K562 (cell line): ENCODE measurements around the gene CCL2. TPM values are rescaled to one million over a fixed set of nuclear protein-coding genes. Genes with fewer than 3 reads are reported as not detected.

Experiments used
- ATAC-seq: fragments of 200-7000 bp; cut with Tn5 transposase; 3 replicates; pipeline ENCODE4 v1.9.1; 2020; ENCODE audit warnings: moderate library complexity
- BruUV-seq: library from RNA; stranded (reverse); fragments of 400-500 nt; replicated peaks from 2 replicates; lab custom pipeline; 2021; lab: Mats Ljungman, UMichigan
- CTCF ChIA-PET: fragments of 300-600 bp; formaldehyde crosslinking; extraction: SDS; loops from one replicate; lab custom pipeline; 2021; ENCODE audit warnings: low intra/inter-chr PET ratio; lab: Yijun Ruan, JAX
- POLR2A ChIA-PET: fragments of 300-600, 350-650 bp; sonication (Branson Sonifier 250); formaldehyde crosslinking; extraction: SDS; loops from one replicate; lab custom pipeline; 2021; ENCODE audit warnings: antibody characterized with exemption, inconsistent platforms; lab: Yijun Ruan, JAX
- DNase-seq, 4 experiments: peaks; one replicate each; pipeline versions ENCODE4 v3.0.0 to v3.0.0-alpha.2; 2011 to 2018; ENCODE audit warnings: low spot score in 3 of 4, mixed read lengths in 3 of 4; ENCODE audit errors: extremely low read depth in 1 of 4
- FAIRE-seq: peaks from 2 replicates; lab custom pipeline; 2011; peaks lifted over from hg19 to GRCh38; lab: Jason Lieb, UNC
- H2AFZ ChIP-seq: 2 replicates; pipeline ENCODE4 v1.6.0; 2011; ENCODE audit warnings: low read depth, low read length, control low read depth, inconsistent platforms
- H3K27ac ChIP-seq: fragments of 200-600 bp; 3 replicates; pipeline ENCODE4 v1.8.0; 2011; ENCODE audit warnings: low read depth, mild to moderate bottlenecking, control low read depth, inconsistent platforms, low read length, moderate library complexity, mixed read lengths; ENCODE audit errors: extremely low read depth
- H3K27me3 ChIP-seq, 2 experiments: fragments of 300-600 bp in 1 of 2; 2 replicates in 1 of 2; 3 replicates in 1 of 2; pipeline versions ENCODE4 v1.6.0 to v1.8.0; 2011; ENCODE audit warnings: inconsistent platforms in 2 of 2, low read length in 2 of 2, mild to moderate bottlenecking in 1 of 2, mixed read lengths in 1 of 2, moderate library complexity in 1 of 2; ENCODE audit not compliant: control insufficient read depth in 2 of 2, insufficient read depth in 2 of 2
- H3K36me3 ChIP-seq: fragments of 300-600 bp; 3 replicates; pipeline ENCODE4 v1.8.0; 2011; ENCODE audit warnings: mild to moderate bottlenecking, low read length, inconsistent platforms; ENCODE audit not compliant: control insufficient read depth, insufficient read depth
- H3K4me1 ChIP-seq, 2 experiments: fragments of 200-600 bp in 1 of 2; replicated peaks in 1 of 2; 2 replicates in 1 of 2; 3 replicates in 1 of 2; pipeline versions ENCODE4 v1.5.1 to v1.8.0; 2011; ENCODE audit warnings: inconsistent platforms in 2 of 2, low read length in 2 of 2, mild to moderate bottlenecking in 1 of 2, mixed read lengths in 1 of 2, moderate library complexity in 1 of 2; ENCODE audit not compliant: control insufficient read depth in 2 of 2, insufficient read depth in 2 of 2
- H3K4me2 ChIP-seq: 2 replicates; pipeline ENCODE4 v1.6.1; 2011; ENCODE audit warnings: low read length, control low read depth, inconsistent platforms, mixed read lengths; ENCODE audit not compliant: insufficient read depth
- H3K4me3 ChIP-seq: fragments of 200-600 bp; sonication (generic), shearing (Covaris generic); 2 replicates; pipeline ENCODE4 v1.5.1; 2016; ENCODE audit warnings: control low read depth, inconsistent platforms
- H3K79me2 ChIP-seq: fragments of 200-600 bp; 3 replicates; pipeline ENCODE4 v1.8.0; 2011; ENCODE audit warnings: low read length, inconsistent platforms; ENCODE audit not compliant: control insufficient read depth, insufficient read depth
- H3K9ac ChIP-seq, 2 experiments: 2 replicates each; pipeline versions ENCODE4 v1.6.0 to v1.6.1; 2011; ENCODE audit warnings: low read depth in 2 of 2, low read length in 2 of 2, control low read depth in 1 of 2, inconsistent platforms in 1 of 2, mild to moderate bottlenecking in 1 of 2, mixed read lengths in 1 of 2; ENCODE audit not compliant: insufficient read depth in 1 of 2
- H3K9me1 ChIP-seq: one replicate; pipeline ENCODE4 v1.6.0; 2011; ENCODE audit warnings: inconsistent platforms, mild to moderate bottlenecking, low read length, moderate library complexity; ENCODE audit not compliant: control insufficient read depth, insufficient read depth
- H3K9me3 ChIP-seq: replicated peaks from 2 replicates; pipeline ENCODE4 v1.5.1; 2011; ENCODE audit warnings: low read depth, low read length, inconsistent platforms; ENCODE audit not compliant: control insufficient read depth, insufficient read depth
- H4K20me1 ChIP-seq: replicated peaks from 2 replicates; pipeline ENCODE4 v1.6.1; 2011; ENCODE audit warnings: low read length, inconsistent platforms, mixed read lengths; ENCODE audit not compliant: control insufficient read depth, insufficient read depth
- BRD4 ChIP-seq: fragments of 200-600 bp; sonication (generic); IDR thresholded peaks from 2 replicates; pipeline ENCODE4 v1.6.1; 2017; ENCODE audit warnings: inconsistent platforms
- CEBPB ChIP-seq: fragments of 450-650 bp; IDR thresholded peaks from 2 replicates; pipeline ENCODE4 v1.6.1; 2016; ENCODE audit warnings: missing genetic modification characterization, missing compliant biosample characterization
- ETV6 ChIP-seq, 3 experiments: fragments of 150-350 bp in 1 of 3; sonication (generic) in 1 of 3; formaldehyde crosslinking in 1 of 3; IDR thresholded peaks; 2 replicates each; pipeline versions ENCODE4 v1.6.1 to v1.8.0; 2014 to 2022; ENCODE audit warnings: borderline replicate concordance in 2 of 3, low read depth in 2 of 3, antibody characterized with exemption in 1 of 3, low read length in 1 of 3, mild to moderate bottlenecking in 1 of 3, missing genetic modification reagents in 1 of 3
- MAFG ChIP-seq: fragments of 450-650 bp; conservative IDR thresholded peaks from 2 replicates; pipeline ENCODE4 v1.6.1; 2016; ENCODE audit warnings: missing genetic modification characterization, missing compliant biosample characterization
- YBX1 ChIP-seq: fragments of 450-650 bp; IDR thresholded peaks from 2 replicates; pipeline ENCODE4 v1.7.1; 2016; ENCODE audit warnings: mild to moderate bottlenecking
- ZNF586 ChIP-seq: fragments of 450-650 bp; formaldehyde crosslinking; conservative IDR thresholded peaks from 2 replicates; pipeline ENCODE4 v1.4.0; 2020; ENCODE audit warnings: mild to moderate bottlenecking, moderate library complexity
- WGBS: fragments of 100-300 bp; shearing (Covaris generic); methylation state at CpG from one replicate; pipeline ENCODE4 v1.1.6; 2016; ENCODE audit warnings: low coverage, mixed read lengths; ENCODE audit not compliant: insufficient coverage; ENCODE audit errors: missing lambda C conversion rate; 5-methylcytosine and 5-hydroxymethylcytosine counted together
- in situ Hi-C: fragments of 300-500 bp; cut with MboI; formaldehyde crosslinking; loops from 4 replicates; pipeline ENCODE4 v1.15.0; 2018; ENCODE audit warnings: inconsistent platforms, mixed read lengths
- intact Hi-C: fragments of 100-400 bp; cut with micrococcal nuclease; formaldehyde crosslinking; loops from 2 replicates; pipeline ENCODE4 v1.14.2; 2022
- polyA plus RNA-seq, 8 experiments: library from polyadenylated mRNA; depleted of rRNA in 4 of 8; stranded (reverse) in 5 of 8; unstranded in 3 of 8; fragments of >200 nt; fragmentation: Nextera tagmentation in 2 of 8; fragmentation: Illumina TruSeq in 1 of 8; extraction: Ambion mirVana in 2 of 8; extraction: Trizol in 1 of 8; gene quantifications; 2 replicates each; pipeline versions ENCODE4 v1.2.1 to v1.2.3, GENCODE V29; 2011 to 2014; ENCODE audit warnings: inconsistent platforms in 1 of 8, missing spikeins in 1 of 8
- total RNA-seq, 7 experiments: library from RNA; depleted of rRNA in 6 of 7; stranded (reverse); fragments of >200 nt in 6 of 7; fragmentation: Illumina TruSeq in 2 of 7; extraction: Trizol in 2 of 7; gene quantifications; 2 replicates each; pipeline versions ENCODE4 v1.2.1 to v1.2.3, GENCODE V29; 2011 to 2021; ENCODE audit warnings: low replicate concordance in 1 of 7

The CCL2 gene
- total and polyA plus RNA-seq, 9 of the 15 experiments (the other 6 are each of a cell fraction or from before 2014, with no cell fraction given) = 0.54 to 5.4 (median 0.88) TPM

DNA sequence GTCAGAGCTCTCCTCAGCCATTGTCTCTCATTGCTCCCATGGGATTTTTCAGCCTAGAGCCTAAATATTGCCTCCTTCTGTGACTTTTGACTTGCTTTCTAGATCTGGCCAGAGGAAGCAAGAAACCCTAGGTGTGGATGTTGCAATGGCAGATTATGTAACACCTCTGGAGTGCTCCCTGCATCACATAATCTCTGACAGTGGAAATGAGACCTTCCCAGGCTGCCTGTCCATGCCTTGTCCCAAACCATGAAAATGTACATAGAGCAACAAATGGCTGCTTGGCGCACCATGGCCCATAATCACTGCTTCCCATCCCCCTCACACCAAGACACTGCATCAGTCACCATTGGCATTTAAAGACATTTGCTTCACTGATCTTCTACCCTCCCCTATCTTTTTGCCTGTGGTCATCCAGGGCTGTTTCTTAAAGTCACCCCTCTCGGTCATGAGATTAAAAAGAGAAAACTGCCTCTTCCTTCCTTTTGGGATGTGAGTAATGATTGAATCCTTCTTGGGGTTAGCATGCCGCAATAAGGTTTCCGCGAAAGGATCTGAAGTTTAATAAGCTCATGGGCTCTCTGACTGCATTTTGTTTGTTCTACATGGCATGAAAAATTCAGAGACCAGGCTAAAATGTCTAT lies 34.2 kb upstream of the CCL2 start:
- Histone ChIP-seq H3K4me1 (no peaks in the 10 kb centered on the region), H3K36me3 (no peaks in the 10 kb centered on the region), H3K4me2 (no peak overlapping the region), H3K9me3 (no peaks in the 10 kb centered on the region), H3K9me1 (no peaks in the 10 kb centered on the region), H3K9ac (no peak overlapping the region), H3K4me3 (no peak overlapping the region), H3K27me3 (no peaks in the 10 kb centered on the region; a peak in 1 of 5 replicates), H4K20me1 (no peaks in the 10 kb centered on the region), H2AFZ (no peak overlapping the region), H3K27ac (no peak overlapping the region), H3K79me2 (no peaks in the 10 kb centered on the region)
- 0% methylated on average over 5 of the region's 5 CpGs for WGBS
- ATAC-seq = no peak
- no TSS peak for BruUV-seq
- intact Hi-C loops = no loop called here
- no peak for FAIRE-seq
- in situ Hi-C loops = no loop called here
- POLR2A ChIA-PET = interaction anchor here (0.7 kb wide), 1 partner anchor 748 kb away, joined by 3 read pairs; no protein-coding TSS in a partner anchor
- TF ChIP-seq YBX1 (no peak), MAFG (tag) (no peak), BRD4 (no peak), CEBPB (tag) (peak; percentile 40; the same call in 1 of the 2 replicates), ETV6 (IDR thresholded peaks at IDR 0.05; ENCODE audit: borderline replicate concordance in 1 of 2, low read depth in 2 of 2, low read length in 1 of 2) (no peak), ETV6 (CRISPR knock-in tag; IDR thresholded peaks at IDR 0.05; ENCODE audit: borderline replicate concordance) (no peak), ZNF586 (CRISPR knock-in tag) (no peak)
- DNase-seq = no peak
- CTCF ChIA-PET = interaction anchor here (0.6 kb wide), 1 partner anchor 19 kb away, joined by 3 read pairs; no protein-coding TSS in a partner anchor
